SK-N-SH treated with all-trans-retinoic acid at 6 μM for 48 hours (cell line): ENCODE measurements around the gene RIMBP2.

Source experiments
- ATAC-seq: fragments of 200-7000 bp; cut with Tn5 transposase; 3 replicates; pipeline ENCODE4 v1.9.1; 2020; ENCODE audit warnings: mild to moderate bottlenecking, moderate library complexity
- ARNTL ChIP-seq: fragments of 450-650 bp; formaldehyde crosslinking; IDR thresholded peaks from 2 replicates; pipeline ENCODE4 v1.5.0; 2020; ENCODE audit warnings: low read depth, mild to moderate bottlenecking, moderate library complexity, borderline replicate concordance
- BACH2 ChIP-seq: fragments of 250-450 bp; sonication (Bioruptor Pico); IDR thresholded peaks from 2 replicates; pipeline ENCODE4 v1.9.0; 2021; ENCODE audit warnings: mild to moderate bottlenecking, borderline replicate concordance
- CREB5 ChIP-seq: fragments of 250-450 bp; sonication (Bioruptor Pico); IDR thresholded peaks from 2 replicates; pipeline ENCODE4 v1.5.1; 2020; ENCODE audit warnings: low read depth, mild to moderate bottlenecking, moderate library complexity
- CSDC2 ChIP-seq: fragments of 250-450 bp; sonication (Bioruptor Pico); IDR thresholded peaks from 2 replicates; pipeline ENCODE4 v1.5.0; 2020; ENCODE audit warnings: mild to moderate bottlenecking, moderate library complexity
- ESRRG ChIP-seq: fragments of 250-450 bp; sonication (Bioruptor Pico); IDR thresholded peaks from 2 replicates; pipeline ENCODE4 v1.6.1; 2021; ENCODE audit warnings: mild to moderate bottlenecking
- GLIS3 ChIP-seq: fragments of 250-450 bp; sonication (Bioruptor Pico); IDR thresholded peaks from 2 replicates; pipeline ENCODE4 v1.5.0; 2020; ENCODE audit warnings: mild to moderate bottlenecking, moderate library complexity
- OSR1 ChIP-seq: fragments of 250-450 bp; sonication (Bioruptor Pico); IDR thresholded peaks from 2 replicates; pipeline ENCODE4 v1.8.0; 2022; ENCODE audit warnings: moderate library complexity, mild to moderate bottlenecking, inconsistent platforms
- PATZ1 ChIP-seq: fragments of 250-450 bp; sonication (Bioruptor Pico); IDR thresholded peaks from 2 replicates; pipeline ENCODE4 v1.8.0; 2020; ENCODE audit warnings: mild to moderate bottlenecking, moderate library complexity, borderline replicate concordance
- PPARA ChIP-seq: fragments of 250-450 bp; sonication (Bioruptor Pico); IDR thresholded peaks from 2 replicates; pipeline ENCODE4 v1.5.0; 2020; ENCODE audit warnings: mild to moderate bottlenecking, borderline replicate concordance
- RARB ChIP-seq: fragments of 250-450 bp; sonication (Bioruptor Pico); IDR thresholded peaks from 2 replicates; pipeline ENCODE4 v1.8.0; 2021; ENCODE audit warnings: mild to moderate bottlenecking, moderate library complexity
- SNAI2 ChIP-seq: fragments of 250-450 bp; sonication (Bioruptor Pico); IDR thresholded peaks from 2 replicates; pipeline ENCODE4 v1.5.0; 2020; ENCODE audit warnings: mild to moderate bottlenecking, moderate library complexity
- TCF4 ChIP-seq: fragments of 250-450 bp; sonication (Bioruptor Pico); IDR thresholded peaks from 2 replicates; pipeline ENCODE4 v1.8.0; 2021; ENCODE audit warnings: mild to moderate bottlenecking, moderate library complexity, borderline replicate concordance
- TOX ChIP-seq: fragments of 250-450 bp; sonication (Bioruptor Pico); IDR thresholded peaks from 2 replicates; pipeline ENCODE4 v1.8.0; 2021; ENCODE audit warnings: mild to moderate bottlenecking, moderate library complexity, borderline replicate concordance
- TSHZ2 ChIP-seq: fragments of 250-450 bp; sonication (Bioruptor Pico); IDR thresholded peaks from 2 replicates; pipeline ENCODE4 v1.5.0; 2020; ENCODE audit warnings: mild to moderate bottlenecking, moderate library complexity
- ZFP3 ChIP-seq: fragments of 250-450 bp; sonication (Bioruptor Pico); IDR thresholded peaks from 2 replicates; pipeline ENCODE4 v1.5.0; 2020; ENCODE audit warnings: mild to moderate bottlenecking, moderate library complexity
- ZNF565 ChIP-seq: fragments of 450-650 bp; formaldehyde crosslinking; conservative IDR thresholded peaks from 2 replicates; pipeline ENCODE4 v1.5.0; 2020; ENCODE audit warnings: low read depth, mild to moderate bottlenecking, moderate library complexity
- ZNF70 ChIP-seq: fragments of 450-650 bp; formaldehyde crosslinking; IDR thresholded peaks from 2 replicates; pipeline ENCODE4 v1.5.0; 2020; ENCODE audit warnings: mild to moderate bottlenecking, moderate library complexity
- ZNF8 ChIP-seq: fragments of 450-650 bp; formaldehyde crosslinking; IDR thresholded peaks from 2 replicates; pipeline ENCODE4 v1.5.0; 2020; ENCODE audit warnings: mild to moderate bottlenecking, moderate library complexity
- TF ChIP-seq, protein P1 (sequence below): fragments of 250-450 bp; sonication (Bioruptor Pico); IDR thresholded peaks from 2 replicates; pipeline ENCODE4 v1.8.0; 2021; ENCODE audit warnings: low read depth, mild to moderate bottlenecking, moderate library complexity, borderline replicate concordance
- TF ChIP-seq, protein P2 (sequence below): fragments of 250-450 bp; sonication (Bioruptor Pico); IDR thresholded peaks from 2 replicates; pipeline ENCODE4 v1.5.1; 2021; ENCODE audit warnings: mild to moderate bottlenecking, moderate library complexity

The RIMBP2 gene

DNA sequence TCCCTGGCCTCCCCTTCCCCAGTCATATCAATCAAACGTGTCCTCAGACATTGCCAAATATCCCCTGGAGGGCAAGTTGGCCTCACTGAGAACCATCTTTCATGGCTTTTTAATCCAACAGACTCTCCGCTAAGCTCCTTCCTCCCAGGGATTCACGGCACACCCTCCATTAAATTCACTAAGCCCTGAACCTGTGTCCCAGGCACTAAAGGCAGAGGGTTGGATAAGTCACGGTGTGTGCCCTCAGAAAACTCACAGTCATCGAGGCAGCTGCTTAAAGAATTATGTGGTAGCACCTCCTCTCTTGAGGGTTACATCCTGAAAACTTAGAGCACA, 211.3 kb downstream of the RIMBP2 start:
- TF ChIP-seq OSR1 (CRISPR knock-in tag), result no peak
- no peak for TF ChIP-seq ZFP3 (CRISPR knock-in tag)
- TF ChIP-seq TCF4 (CRISPR knock-in tag), result no peak
- TF ChIP-seq SNAI2, result no peak
- TF ChIP-seq, protein P1, sequence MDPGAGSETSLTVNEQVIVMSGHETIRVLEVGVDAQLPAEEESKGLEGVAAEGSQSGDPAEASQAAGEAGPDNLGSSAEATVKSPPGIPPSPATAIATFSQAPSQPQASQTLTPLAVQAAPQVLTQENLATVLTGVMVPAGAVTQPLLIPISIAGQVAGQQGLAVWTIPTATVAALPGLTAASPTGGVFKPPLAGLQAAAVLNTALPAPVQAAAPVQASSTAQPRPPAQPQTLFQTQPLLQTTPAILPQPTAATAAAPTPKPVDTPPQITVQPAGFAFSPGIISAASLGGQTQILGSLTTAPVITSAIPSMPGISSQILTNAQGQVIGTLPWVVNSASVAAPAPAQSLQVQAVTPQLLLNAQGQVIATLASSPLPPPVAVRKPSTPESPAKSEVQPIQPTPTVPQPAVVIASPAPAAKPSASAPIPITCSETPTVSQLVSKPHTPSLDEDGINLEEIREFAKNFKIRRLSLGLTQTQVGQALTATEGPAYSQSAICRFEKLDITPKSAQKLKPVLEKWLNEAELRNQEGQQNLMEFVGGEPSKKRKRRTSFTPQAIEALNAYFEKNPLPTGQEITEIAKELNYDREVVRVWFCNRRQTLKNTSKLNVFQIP, result no peak
- TF ChIP-seq, protein P2, sequence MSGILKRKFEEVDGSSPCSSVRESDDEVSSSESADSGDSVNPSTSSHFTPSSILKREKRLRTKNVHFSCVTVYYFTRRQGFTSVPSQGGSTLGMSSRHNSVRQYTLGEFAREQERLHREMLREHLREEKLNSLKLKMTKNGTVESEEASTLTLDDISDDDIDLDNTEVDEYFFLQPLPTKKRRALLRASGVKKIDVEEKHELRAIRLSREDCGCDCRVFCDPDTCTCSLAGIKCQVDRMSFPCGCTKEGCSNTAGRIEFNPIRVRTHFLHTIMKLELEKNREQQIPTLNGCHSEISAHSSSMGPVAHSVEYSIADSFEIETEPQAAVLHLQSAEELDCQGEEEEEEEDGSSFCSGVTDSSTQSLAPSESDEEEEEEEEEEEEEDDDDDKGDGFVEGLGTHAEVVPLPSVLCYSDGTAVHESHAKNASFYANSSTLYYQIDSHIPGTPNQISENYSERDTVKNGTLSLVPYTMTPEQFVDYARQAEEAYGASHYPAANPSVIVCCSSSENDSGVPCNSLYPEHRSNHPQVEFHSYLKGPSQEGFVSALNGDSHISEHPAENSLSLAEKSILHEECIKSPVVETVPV (CRISPR knock-in tag), result no peak
- no peak for TF ChIP-seq CSDC2 (CRISPR knock-in tag)
- no peak for TF ChIP-seq ARNTL
- TF ChIP-seq TSHZ2 (CRISPR knock-in tag), result no peak
- TF ChIP-seq BACH2 (CRISPR knock-in tag), result no peak
- no peak for TF ChIP-seq ESRRG (CRISPR knock-in tag)
- no peak for TF ChIP-seq RARB (CRISPR knock-in tag)
- no peak for TF ChIP-seq GLIS3 (CRISPR knock-in tag)
- no peak for TF ChIP-seq PATZ1 (CRISPR knock-in tag)
- TF ChIP-seq TOX (CRISPR knock-in tag), result no peak
- TF ChIP-seq PPARA (CRISPR knock-in tag), result no peak
- no peak for TF ChIP-seq CREB5 (CRISPR knock-in tag)
- no peak for TF ChIP-seq ZNF70 (CRISPR knock-in tag)
- no peak for TF ChIP-seq ZNF565
- no peak for ATAC-seq

DNA sequence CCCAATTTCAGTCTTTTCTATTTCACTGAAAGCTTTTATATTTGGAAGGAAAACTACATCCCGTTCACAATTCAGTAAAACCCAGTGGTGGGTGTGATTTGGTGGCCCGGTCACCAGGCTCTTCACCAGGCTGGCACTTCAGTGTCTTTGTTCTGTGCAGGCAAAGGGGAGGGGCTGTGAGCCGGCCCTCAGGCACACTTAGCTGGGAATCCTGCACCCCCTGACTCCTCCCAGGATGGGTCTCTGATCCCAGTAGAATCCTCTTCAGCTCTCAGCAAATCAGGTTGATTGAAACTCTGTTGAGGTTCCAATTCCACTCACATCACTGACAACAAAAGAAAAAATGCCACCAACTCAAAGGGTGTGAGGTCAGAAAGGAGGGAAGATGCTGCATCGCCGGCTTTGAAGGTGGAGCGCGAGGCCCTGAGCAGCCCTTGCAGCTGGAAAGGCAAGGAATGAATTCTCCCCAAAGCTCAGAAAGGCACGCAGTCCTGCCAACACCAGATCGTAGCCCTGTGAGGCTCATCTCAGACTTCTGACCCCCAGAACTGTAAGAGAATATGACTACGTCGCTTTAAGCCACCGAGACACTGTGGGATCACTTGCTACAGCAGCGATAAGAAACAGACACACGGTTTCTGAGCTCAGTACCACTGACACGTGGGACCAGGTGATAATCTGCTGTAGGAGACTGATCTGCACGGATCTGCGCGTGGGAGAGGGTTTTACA, 211.8 kb downstream of the RIMBP2 start:
- no peak for ATAC-seq
- TF ChIP-seq GLIS3 (CRISPR knock-in tag), result no peak
- no peak for TF ChIP-seq ZNF8 (CRISPR knock-in tag)
- no peak for TF ChIP-seq TSHZ2 (CRISPR knock-in tag)
- no peak for TF ChIP-seq ARNTL
- no peak for TF ChIP-seq PATZ1 (CRISPR knock-in tag)
- TF ChIP-seq, protein P1, result no peak
- TF ChIP-seq, protein P2 (CRISPR knock-in tag), result no peak
- no peak for TF ChIP-seq ESRRG (CRISPR knock-in tag)
